Testis (tissue), 2 donors: ENCODE results near the gene ZNF605.

ENCODE experiments used
- CTCF ChIP-seq, 3 experiments: fragments of 450-650 bp in 2 of 3; fragments of 200-600 bp in 1 of 3; sonication (generic) in 1 of 3; IDR thresholded peaks; one replicate each; pipeline ENCODE4 v1.5.1; 2016 to 2019; ENCODE audit warnings: antibody characterized with exemption in 3 of 3, mild to moderate bottlenecking in 2 of 3, moderate library complexity in 1 of 3
- POLR2A ChIP-seq: fragments of 450-650 bp; IDR thresholded peaks from one replicate; pipeline ENCODE4 v1.6.1; 2017; ENCODE audit warnings: antibody characterized with exemption, mild to moderate bottlenecking, moderate library complexity

- no peak for TF ChIP-seq CTCF (IDR thresholded peaks at IDR 0.05)
- no peak for TF ChIP-seq POLR2A
These were observed 37.4 kb downstream of the ZNF605 start for GRCh38 chr12:132918680-132919079.
